PFSK-1 (cell line): ENCODE data around the gene ZC3H7A.

ENCODE experiments used
- FOXP2 ChIP-seq: optimal IDR thresholded peaks from 2 replicates; pipeline ENCODE3; 2011; ENCODE audit warnings: borderline replicate concordance, control low read depth, inconsistent platforms; ENCODE audit not compliant: insufficient read depth; ENCODE audit errors: extremely low read length, extremely low read depth
- POLR2AphosphoS5 ChIP-seq: IDR thresholded peaks from 2 replicates; pipeline ENCODE4 v1.6.1; 2012; ENCODE audit warnings: low read depth, mild to moderate bottlenecking, control low read depth, low read length, moderate library complexity
- REST ChIP-seq, 2 experiments: IDR thresholded peaks; 2 replicates each; pipeline versions ENCODE4 v1.6.1 to v1.8.0; 2011 to 2012; ENCODE audit warnings: low read depth in 2 of 2, low read length in 2 of 2, control low read depth in 1 of 2, inconsistent platforms in 1 of 2, mild to moderate bottlenecking in 1 of 2, moderate library complexity in 1 of 2; ENCODE audit not compliant: insufficient read depth in 1 of 2
- SIN3A ChIP-seq: IDR thresholded peaks from 2 replicates; pipeline ENCODE4 v1.6.1; 2012; ENCODE audit warnings: mild to moderate bottlenecking, low read length, moderate library complexity, borderline replicate concordance; ENCODE audit not compliant: insufficient read depth
- TAF1 ChIP-seq: IDR thresholded peaks from 2 replicates; pipeline ENCODE4 v1.6.1; 2012; ENCODE audit warnings: low read length, control low read depth, borderline replicate concordance; ENCODE audit not compliant: insufficient read depth

- TF ChIP-seq TAF1 (no peak), SIN3A (no peak), POLR2AphosphoS5 (no peak), REST (IDR thresholded peaks at IDR 0.05; ENCODE audit: insufficient read depth in 1 of 2, low read depth in 2 of 2, low read length in 2 of 2) (no peak), FOXP2 (no peak)
Measured at GRCh38 chr16:11836650-11837244, 39.7 kb upstream of the ZC3H7A start.
